ENCODE measurements around the gene TBC1D8.

Gene TBC1D8

GRCh38 chr2:101114268-101114783, 36.9 kb downstream of the TBC1D8 start:
- H3K4me3 ChIP-seq (ENCODE audit: severe bottlenecking): no peak overlapping the region
- DNase-seq (ENCODE audit: low spot score) (no peak), ATAC-seq (ENCODE audit: low read depth) (no peak)
- H3K27me3 ChIP-seq (ENCODE audit: insufficient read depth, poor library complexity, severe bottlenecking): no peaks in the 10 kb centered on the region
- H3K27ac ChIP-seq (ENCODE audit: poor library complexity, severe bottlenecking): peak overlapping the region; percentile 95
- no peaks in the 10 kb centered on the region for H3K9me3 ChIP-seq (ENCODE audit: severe bottlenecking)
- H3K36me3 ChIP-seq (ENCODE audit: low read depth): no peaks in the 10 kb centered on the region
- peaks cover 38% of the 10 kb centered on the region for H3K4me1 ChIP-seq (ENCODE audit: insufficient read depth, poor library complexity, severe bottlenecking)
- TF ChIP-seq CTCF (IDR thresholded peaks at IDR 0.05; ENCODE audit: poor library complexity, severe bottlenecking): no peak

GRCh38 chr2:101113441-101114267, 37.5 kb downstream of the TBC1D8 start:
- no peaks in the 10 kb centered on the region for H3K9me3 ChIP-seq (ENCODE audit: severe bottlenecking)
- DNase-seq (ENCODE audit: low spot score) (peak; percentile 82), ATAC-seq (ENCODE audit: low read depth) (peak; percentile 90)
- peaks cover 34% of the 10 kb centered on the region for H3K4me1 ChIP-seq (ENCODE audit: insufficient read depth, poor library complexity, severe bottlenecking)
- no peaks in the 10 kb centered on the region for H3K36me3 ChIP-seq (ENCODE audit: low read depth)
- peak overlapping the region; percentile 95 for H3K27ac ChIP-seq (ENCODE audit: poor library complexity, severe bottlenecking)
- TF ChIP-seq CTCF (IDR thresholded peaks at IDR 0.05; ENCODE audit: poor library complexity, severe bottlenecking): no peak
- no peak overlapping the region for H3K4me3 ChIP-seq (ENCODE audit: severe bottlenecking)
- no peaks in the 10 kb centered on the region for H3K27me3 ChIP-seq (ENCODE audit: insufficient read depth, poor library complexity, severe bottlenecking)

GRCh38 chr2:101112772-101113157, 38.4 kb downstream of the TBC1D8 start:
- no peaks in the 10 kb centered on the region for H3K27me3 ChIP-seq (ENCODE audit: insufficient read depth, poor library complexity, severe bottlenecking)
- peaks cover 34% of the 10 kb centered on the region for H3K4me1 ChIP-seq (ENCODE audit: insufficient read depth, poor library complexity, severe bottlenecking)
- H3K27ac ChIP-seq (ENCODE audit: poor library complexity, severe bottlenecking): peak overlapping the region; percentile 95
- no peak overlapping the region for H3K4me3 ChIP-seq (ENCODE audit: severe bottlenecking)
- H3K9me3 ChIP-seq (ENCODE audit: severe bottlenecking): no peaks in the 10 kb centered on the region
- TF ChIP-seq CTCF (IDR thresholded peaks at IDR 0.05; ENCODE audit: poor library complexity, severe bottlenecking): no peak
- ATAC-seq (ENCODE audit: low read depth) (no peak), DNase-seq (ENCODE audit: low spot score) (no peak)
- no peaks in the 10 kb centered on the region for H3K36me3 ChIP-seq (ENCODE audit: low read depth)

- Histone ChIP-seq H3K9me3 (ENCODE audit: severe bottlenecking) (no peaks in the 10 kb centered on the region), H3K4me1 (ENCODE audit: insufficient read depth, poor library complexity, severe bottlenecking) (peaks cover 34% of the 10 kb centered on the region), H3K27me3 (ENCODE audit: insufficient read depth, poor library complexity, severe bottlenecking) (no peaks in the 10 kb centered on the region), H3K36me3 (ENCODE audit: low read depth) (no peaks in the 10 kb centered on the region), H3K27ac (ENCODE audit: poor library complexity, severe bottlenecking) (peak overlapping the region; percentile 95), H3K4me3 (ENCODE audit: severe bottlenecking) (no peak overlapping the region)
- TF ChIP-seq CTCF (IDR thresholded peaks at IDR 0.05; ENCODE audit: poor library complexity, severe bottlenecking): no peak
- no peak for DNase-seq (ENCODE audit: low spot score)
- no peak for ATAC-seq (ENCODE audit: low read depth)
Measured at GRCh38 chr2:101111917-101112771, 39.0 kb downstream of the TBC1D8 start.

All from RWPE2 (cell line).